Activated CD8-positive, alpha-beta memory T cell treated with anti-CD3 and anti-CD28 coated beads, Interleukin-2, amount 10 ng/mL, durations not matched to agents 7 days and 5 days (primary cell): ENCODE results near the gene CCL5. TPM values are rescaled to one million over a fixed set of nuclear protein-coding genes. Genes with fewer than 3 reads are reported as not detected.

Experiments used
- ATAC-seq: fragments of 150-1000 bp; cut with Tn5 transposase; one replicate; pipeline ENCODE4 v1.10.0; 2021; ENCODE audit warnings: moderate library complexity
- CTCF ChIA-PET: fragments of 350-600 bp; sonication (Branson Sonifier 250); formaldehyde crosslinking; loops from one replicate; lab custom pipeline; 2021; ENCODE audit warnings: antibody characterized with exemption; lab: Charles Lee
- DNase-seq: peaks from one replicate; pipeline ENCODE4 v3.0.0-alpha.2; 2020
- H3K27ac Mint-ChIP-seq: one replicate; pipeline ENCODE4 v1.8.0; 2021; ENCODE audit warnings: mild to moderate bottlenecking, mixed read lengths
- H3K27me3 Mint-ChIP-seq: one replicate; pipeline ENCODE4 v1.8.0; 2021; ENCODE audit warnings: mixed read lengths
- H3K36me3 Mint-ChIP-seq: one replicate; pipeline ENCODE4 v1.8.0; 2021; ENCODE audit warnings: mild to moderate bottlenecking, mixed read lengths
- H3K4me1 Mint-ChIP-seq: one replicate; pipeline ENCODE4 v1.8.0; 2021; ENCODE audit warnings: mixed read lengths
- H3K4me3 Mint-ChIP-seq: one replicate; pipeline ENCODE4 v1.8.0; 2021; ENCODE audit warnings: mild to moderate bottlenecking, moderate library complexity, mixed read lengths
- H3K9me3 Mint-ChIP-seq: one replicate; pipeline ENCODE4 v1.8.0; 2022; ENCODE audit warnings: low read depth, mixed read lengths
- total RNA-seq, 2 experiments: library from RNA; stranded (reverse); gene quantifications; one replicate each; pipeline ENCODE4 v1.2.3, GENCODE V29; 2021

CCL5 gene
- total RNA-seq, 2 experiments from 2014 or later = 973 to 1,249 TPM

DNA sequence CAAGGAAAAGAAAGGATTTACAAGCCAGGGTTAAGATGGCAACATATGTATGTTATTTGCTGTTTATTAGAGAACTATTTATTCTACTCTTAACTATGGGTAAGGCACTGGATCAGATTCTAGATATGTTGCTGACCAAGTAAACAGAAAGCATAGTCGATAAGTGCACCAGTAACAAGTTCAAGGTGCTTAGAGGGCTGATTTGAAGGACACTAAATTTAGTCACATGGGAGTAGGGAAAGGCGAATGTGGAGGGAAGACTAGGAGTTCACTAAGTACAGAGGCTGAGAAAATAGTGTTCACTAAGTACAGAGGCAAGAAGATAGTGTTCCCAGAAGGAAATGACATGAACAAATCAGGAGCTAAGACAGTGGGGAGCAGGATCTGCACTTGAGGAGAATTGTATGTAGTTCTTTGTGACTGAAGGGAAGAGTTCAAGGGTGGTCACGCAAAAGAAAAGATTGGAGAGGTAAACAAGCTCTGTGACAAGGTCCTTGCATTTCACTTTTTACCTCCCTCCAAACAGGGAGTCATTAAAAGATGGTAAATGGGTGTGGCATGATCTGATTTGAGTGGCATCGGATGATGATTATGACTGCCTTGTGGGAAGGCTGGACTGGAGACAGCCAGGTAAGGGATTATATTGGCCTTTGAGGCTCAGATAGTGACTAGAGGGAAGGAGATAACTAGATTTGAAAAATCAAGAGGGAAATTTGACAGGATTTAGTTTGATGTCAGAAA lies 32.4 kb downstream of the CCL5 start:
- H3K27ac Mint-ChIP-seq = peak overlapping the region; percentile 10
- no peaks in the 10 kb centered on the region for H3K27me3 Mint-ChIP-seq
- H3K36me3 Mint-ChIP-seq = peaks cover 56% of the 10 kb centered on the region
- no peak overlapping the region for H3K4me3 Mint-ChIP-seq
- no peaks in the 10 kb centered on the region for H3K9me3 Mint-ChIP-seq
- CTCF ChIA-PET = interaction anchor here (0.6 to 5.9 kb wide), 18 partner anchors 8 to 301 kb away, joined by 3 to 35 read pairs (median 3); partner anchors contain the start of gene RDM1
- DNase-seq = no peak
- ATAC-seq = no peak
- H3K4me1 Mint-ChIP-seq = peaks cover 25% of the 10 kb centered on the region

DNA sequence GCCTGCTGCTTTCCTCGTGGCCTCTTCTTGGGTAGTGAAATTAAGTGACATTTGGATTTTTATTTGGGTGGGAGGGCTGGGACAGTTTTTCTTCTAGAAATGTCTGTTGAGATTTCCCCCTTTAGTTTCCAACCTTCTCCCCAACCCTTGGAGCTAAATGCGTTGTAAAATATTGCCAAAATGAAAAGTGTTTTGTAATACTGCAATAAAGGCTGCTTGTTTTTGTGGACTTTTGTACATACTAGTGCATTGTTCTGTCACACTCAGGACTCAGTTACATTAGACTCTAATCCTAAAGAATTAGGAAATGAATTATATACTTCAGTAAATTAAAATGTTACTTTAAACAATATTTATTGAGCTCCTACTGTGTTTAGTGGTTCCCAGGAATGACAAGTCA lies 33.2 kb downstream of the CCL5 start:
- CTCF ChIA-PET = interaction anchor here (0.6 to 3.0 kb wide), 8 partner anchors 9 to 302 kb away, joined by 3 to 12 read pairs (median 4); no protein-coding TSS in a partner anchor
- peak overlapping the region; percentile 20 for H3K27ac Mint-ChIP-seq
- ATAC-seq (no peak), DNase-seq (no peak)
- no peak overlapping the region for H3K4me3 Mint-ChIP-seq
- peaks cover 25% of the 10 kb centered on the region for H3K4me1 Mint-ChIP-seq
- no peaks in the 10 kb centered on the region for H3K27me3 Mint-ChIP-seq
- H3K36me3 Mint-ChIP-seq = peaks cover 61% of the 10 kb centered on the region
- no peaks in the 10 kb centered on the region for H3K9me3 Mint-ChIP-seq

- DNase-seq (no peak), ATAC-seq (no peak)
- Mint-ChIP-seq H3K27me3 (no peaks in the 10 kb centered on the region), H3K9me3 (no peaks in the 10 kb centered on the region), H3K36me3 (peaks cover 61% of the 10 kb centered on the region), H3K4me3 (no peak overlapping the region), H3K27ac (peak overlapping the region; percentile 20), H3K4me1 (peaks cover 22% of the 10 kb centered on the region)
- CTCF ChIA-PET = interaction anchor here (1.0 to 3.0 kb wide), 3 partner anchors 10 to 82 kb away, joined by 4 to 11 read pairs (median 6); no protein-coding TSS in a partner anchor
Measured at GRCh38 chr17:35846055-35846809, 33.9 kb downstream of the CCL5 start.

GRCh38 chr17:35844547-35844946 lies 35.6 kb downstream of the CCL5 start:
- Mint-ChIP-seq H3K27me3 (no peaks in the 10 kb centered on the region), H3K9me3 (no peaks in the 10 kb centered on the region), H3K4me3 (no peak overlapping the region), H3K4me1 (peaks cover 18% of the 10 kb centered on the region), H3K36me3 (peaks cover 58% of the 10 kb centered on the region), H3K27ac (no peak overlapping the region)
- CTCF ChIA-PET = no interaction called here
- no peak for DNase-seq
- no peak for ATAC-seq

- H3K27me3 Mint-ChIP-seq = no peaks in the 10 kb centered on the region
- DNase-seq = no peak
- no peak overlapping the region for H3K4me3 Mint-ChIP-seq
- no peaks in the 10 kb centered on the region for H3K9me3 Mint-ChIP-seq
- peaks cover 59% of the 10 kb centered on the region for H3K36me3 Mint-ChIP-seq
- no peak overlapping the region for H3K27ac Mint-ChIP-seq
- CTCF ChIA-PET = no interaction called here
- no peak for ATAC-seq
- H3K4me1 Mint-ChIP-seq = peaks cover 14% of the 10 kb centered on the region
Measured at GRCh38 chr17:35843698-35844097, 36.5 kb downstream of the CCL5 start.

GRCh38 chr17:35842239-35842638 lies 37.9 kb downstream of the CCL5 start:
- H3K4me3 Mint-ChIP-seq = no peak overlapping the region
- H3K9me3 Mint-ChIP-seq = no peaks in the 10 kb centered on the region
- H3K36me3 Mint-ChIP-seq = peaks cover 60% of the 10 kb centered on the region
- CTCF ChIA-PET = interaction anchor here (1.9 kb wide), 1 partner anchor 78 kb away, joined by 4 read pairs; no protein-coding TSS in a partner anchor
- H3K27ac Mint-ChIP-seq = no peak overlapping the region
- no peak for DNase-seq
- H3K27me3 Mint-ChIP-seq = no peaks in the 10 kb centered on the region
- no peak for ATAC-seq
- H3K4me1 Mint-ChIP-seq = peaks cover 15% of the 10 kb centered on the region

DNA sequence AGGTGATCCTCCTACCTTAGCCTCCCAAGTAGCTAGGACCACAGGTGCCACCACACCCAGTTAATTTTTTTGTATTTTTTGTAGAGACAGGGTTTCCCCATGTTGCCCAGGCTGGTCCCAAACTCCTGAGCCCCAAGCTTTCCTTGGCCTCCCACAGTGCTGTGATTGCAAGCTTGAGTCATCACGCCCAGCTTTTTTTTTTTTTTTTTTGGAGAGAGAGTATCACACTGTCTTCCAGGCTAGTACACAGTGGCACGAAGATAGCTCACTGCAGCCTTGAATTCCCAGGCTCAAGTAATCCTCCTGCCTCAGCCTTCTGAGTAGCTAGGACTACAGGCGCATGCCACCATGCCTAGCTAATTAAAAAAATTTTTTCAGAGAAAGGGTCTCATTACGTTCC lies 38.7 kb downstream of the CCL5 start:
- no peaks in the 10 kb centered on the region for H3K9me3 Mint-ChIP-seq
- peaks cover 62% of the 10 kb centered on the region for H3K36me3 Mint-ChIP-seq
- no peak for ATAC-seq
- DNase-seq = no peak
- H3K27ac Mint-ChIP-seq = no peak overlapping the region
- no peak overlapping the region for H3K4me3 Mint-ChIP-seq
- CTCF ChIA-PET = interaction anchor here (0.6 to 1.9 kb wide), 2 partner anchors 77 to 78 kb away, joined by 3 to 4 read pairs; no protein-coding TSS in a partner anchor
- H3K4me1 Mint-ChIP-seq = peaks cover 16% of the 10 kb centered on the region
- no peaks in the 10 kb centered on the region for H3K27me3 Mint-ChIP-seq

DNA sequence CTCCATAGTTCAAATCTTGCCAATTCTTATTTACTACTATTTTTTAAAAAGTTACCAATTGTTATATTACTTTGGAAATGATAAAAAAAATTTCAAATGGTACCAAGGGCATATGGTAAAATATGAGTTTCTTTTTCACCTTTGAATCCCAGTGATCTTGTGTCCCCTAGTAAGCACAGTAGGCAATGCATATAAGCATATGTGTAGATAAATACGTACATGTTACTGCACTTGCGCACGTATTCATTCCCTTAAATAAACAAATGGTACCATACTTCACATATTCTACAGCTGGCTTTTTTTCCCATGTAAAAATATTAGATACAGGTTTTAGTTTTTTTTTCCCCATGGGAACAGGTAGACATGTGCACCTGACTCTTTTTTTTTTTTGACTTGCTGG lies 39.1 kb downstream of the CCL5 start:
- CTCF ChIA-PET = interaction anchor here (0.6 to 1.9 kb wide), 2 partner anchors 77 to 78 kb away, joined by 3 to 4 read pairs; no protein-coding TSS in a partner anchor
- Mint-ChIP-seq H3K4me3 (no peak overlapping the region), H3K27ac (no peak overlapping the region), H3K4me1 (peaks cover 17% of the 10 kb centered on the region), H3K9me3 (no peaks in the 10 kb centered on the region), H3K27me3 (no peaks in the 10 kb centered on the region), H3K36me3 (peaks cover 64% of the 10 kb centered on the region)
- no peak for ATAC-seq
- no peak for DNase-seq

GRCh38 chr17:35825206-35825605 lies 55.0 kb downstream of the CCL5 start:
- DNase-seq = no peak
- no peak overlapping the region for H3K4me3 Mint-ChIP-seq
- CTCF ChIA-PET = interaction anchor here (2.2 kb wide), 1 partner anchor 16 kb away, joined by 4 read pairs; the partner anchor contains the start of gene TAF15
- H3K4me1 Mint-ChIP-seq = peaks cover 5% of the 10 kb centered on the region
- no peaks in the 10 kb centered on the region for H3K9me3 Mint-ChIP-seq
- no peaks in the 10 kb centered on the region for H3K27me3 Mint-ChIP-seq
- peaks cover 56% of the 10 kb centered on the region for H3K36me3 Mint-ChIP-seq
- no peak for ATAC-seq
- no peak overlapping the region for H3K27ac Mint-ChIP-seq

Other genes with a start within 250 kb of the CCL5 start
- under 1 TPM in 1 of 2 experiments, not detected in 1; 0.37 TPM for gene RASL10B, start 148.7 kb downstream of the CCL5 start, total RNA-seq
- gene GAS2L2, start 127.1 kb downstream of the CCL5 start, total RNA-seq = not detected
- not detected for gene C17orf50, start 119.5 kb downstream of the CCL5 start, total RNA-seq
- not detected for gene MMP28, start 84.7 kb downstream of the CCL5 start, total RNA-seq
- gene TAF15, start 70.9 kb downstream of the CCL5 start, total RNA-seq = 100 to 1,000 TPM; 333 to 366 TPM
- gene HEATR9, start 11.5 kb downstream of the CCL5 start, total RNA-seq = 1 to 10 TPM; 6.4 to 6.7 TPM
- gene RDM1, start 50.4 kb upstream of the CCL5 start, total RNA-seq = 10 to 100 TPM; 13.5 to 18.5 TPM
- gene LYZL6, start 63.4 kb upstream of the CCL5 start, total RNA-seq = not detected
- gene CCL16, start 101.1 kb upstream of the CCL5 start, total RNA-seq = not detected
- not detected for gene CCL14, start 106.4 kb upstream of the CCL5 start, total RNA-seq
- not detected for gene CCL15, start 121.2 kb upstream of the CCL5 start, total RNA-seq
- under 1 TPM in 1 of 2 experiments, not detected in 1; 0.82 TPM for gene CCL23, start 137.6 kb upstream of the CCL5 start, total RNA-seq
- gene CCL18, start 183.9 kb upstream of the CCL5 start, total RNA-seq = not detected
- gene CCL3, start 209.8 kb upstream of the CCL5 start, total RNA-seq = 100 to 1,000 TPM in 1 of 2 experiments, 10 to 100 TPM in 1; 77.2 to 634 TPM
- gene CCL4, start 223.5 kb upstream of the CCL5 start, total RNA-seq = 100 to 1,000 TPM in 1 of 2 experiments, 10 to 100 TPM in 1; 66.7 to 367 TPM